NB4 (cell line): ENCODE results near the gene AMZ2.

ENCODE experiments used
- CTCF ChIP-seq: IDR thresholded peaks from one replicate; pipeline ENCODE4 v1.5.1; 2012; ENCODE audit warnings: low read depth, low read length
- TF ChIP-seq, protein P1 (sequence below): IDR thresholded peaks from 2 replicates; pipeline ENCODE4 v1.6.1; 2011; ENCODE audit warnings: low read depth, low read length

- no peak for TF ChIP-seq CTCF
- TF ChIP-seq, protein P1, sequence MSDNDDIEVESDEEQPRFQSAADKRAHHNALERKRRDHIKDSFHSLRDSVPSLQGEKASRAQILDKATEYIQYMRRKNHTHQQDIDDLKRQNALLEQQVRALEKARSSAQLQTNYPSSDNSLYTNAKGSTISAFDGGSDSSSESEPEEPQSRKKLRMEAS, result no peak
These were observed 41.6 kb downstream of the AMZ2 start for GRCh38 chr17:68289473-68289872.
